Mononuclear cell (primary cell): ENCODE results near the gene TEX26. TPM values are rescaled to one million over a fixed set of nuclear protein-coding genes. Genes with fewer than 3 reads are reported as not detected.

Source experiments
- H3K27me3 ChIP-seq: 2 replicates; pipeline ENCODE4 v1.6.0; 2011; ENCODE audit warnings: low read length, control low read depth; ENCODE audit not compliant: insufficient read depth
- H3K4me1 ChIP-seq: 2 replicates; pipeline ENCODE4 v1.5.1; 2011; ENCODE audit warnings: mild to moderate bottlenecking, low read length, control low read depth; ENCODE audit not compliant: insufficient read depth
- H3K4me3 ChIP-seq: 2 replicates; pipeline ENCODE4 v1.5.1; 2011; ENCODE audit warnings: mild to moderate bottlenecking, low read length, moderate library complexity
- H3K9me3 ChIP-seq: 2 replicates; pipeline ENCODE4 v1.5.1; 2011; ENCODE audit warnings: low read depth, mild to moderate bottlenecking, control low read depth, low read length
- total RNA-seq: library from RNA; depleted of rRNA; stranded (reverse); fragments of >200 nt; gene quantifications from one replicate; pipeline ENCODE4 v1.2.3, GENCODE V29; 2012

TEX26 gene
- total RNA-seq, 1 donor = not detected

GRCh38 chr13:31008400-31009115 is 76.1 kb downstream of the TEX26 start:
- H3K27me3 ChIP-seq = peaks cover 8% of the 10 kb centered on the region
- H3K4me3 ChIP-seq = no peak overlapping the region
- no peaks in the 10 kb centered on the region for H3K4me1 ChIP-seq
- no peaks in the 10 kb centered on the region for H3K9me3 ChIP-seq

- H3K9me3 ChIP-seq = no peaks in the 10 kb centered on the region
- H3K4me1 ChIP-seq = no peaks in the 10 kb centered on the region
- no peak overlapping the region for H3K4me3 ChIP-seq
- H3K27me3 ChIP-seq = peaks cover 8% of the 10 kb centered on the region
Measured at GRCh38 chr13:31009166-31009565, 76.7 kb downstream of the TEX26 start.

GRCh38 chr13:31010296-31010695 is 77.8 kb downstream of the TEX26 start:
- Histone ChIP-seq H3K27me3 (peaks cover 8% of the 10 kb centered on the region), H3K4me1 (no peaks in the 10 kb centered on the region), H3K9me3 (no peaks in the 10 kb centered on the region), H3K4me3 (no peak overlapping the region)

- Histone ChIP-seq H3K4me1 (no peaks in the 10 kb centered on the region), H3K4me3 (no peak overlapping the region), H3K27me3 (peaks cover 8% of the 10 kb centered on the region), H3K9me3 (no peaks in the 10 kb centered on the region)
Measured at GRCh38 chr13:31011193-31011860, 78.9 kb downstream of the TEX26 start.

- Histone ChIP-seq H3K27me3 (peaks cover 8% of the 10 kb centered on the region), H3K4me1 (no peaks in the 10 kb centered on the region), H3K9me3 (no peaks in the 10 kb centered on the region), H3K4me3 (no peak overlapping the region)
Measured at GRCh38 chr13:31011901-31012654, 79.6 kb downstream of the TEX26 start.

- Histone ChIP-seq H3K4me1 (no peaks in the 10 kb centered on the region), H3K27me3 (peaks cover 8% of the 10 kb centered on the region), H3K4me3 (no peak overlapping the region), H3K9me3 (no peaks in the 10 kb centered on the region)
Measured at GRCh38 chr13:31012655-31013024, 80.2 kb downstream of the TEX26 start.

GRCh38 chr13:31014456-31014855 is 82.0 kb downstream of the TEX26 start:
- Histone ChIP-seq H3K4me1 (no peaks in the 10 kb centered on the region), H3K4me3 (no peak overlapping the region), H3K27me3 (peaks cover 7% of the 10 kb centered on the region), H3K9me3 (no peaks in the 10 kb centered on the region)

- Histone ChIP-seq H3K4me1 (no peaks in the 10 kb centered on the region), H3K27me3 (peaks cover 2% of the 10 kb centered on the region), H3K4me3 (no peak overlapping the region)
Measured at GRCh38 chr13:31015199-31015598, 82.7 kb downstream of the TEX26 start.

GRCh38 chr13:31016342-31017325 is 84.2 kb downstream of the TEX26 start:
- no peaks in the 10 kb centered on the region for H3K27me3 ChIP-seq
- H3K9me3 ChIP-seq = no peaks in the 10 kb centered on the region
- H3K4me1 ChIP-seq = no peaks in the 10 kb centered on the region
- H3K4me3 ChIP-seq = no peak overlapping the region

More at GRCh38 chr13:31015199-31015598, 82.7 kb downstream of the TEX26 start:
- H3K9me3 ChIP-seq = no peaks in the 10 kb centered on the region

- no peak overlapping the region for H3K4me3 ChIP-seq
Measured at GRCh38 chr13:31018511-31018910, 86.1 kb downstream of the TEX26 start.

GRCh38 chr13:31020996-31021395 is 88.5 kb downstream of the TEX26 start:
- Histone ChIP-seq H3K4me1 (no peaks in the 10 kb centered on the region), H3K27me3 (no peaks in the 10 kb centered on the region), H3K4me3 (no peak overlapping the region), H3K9me3 (no peaks in the 10 kb centered on the region)

More at GRCh38 chr13:31018511-31018910, 86.1 kb downstream of the TEX26 start:
- H3K27me3 ChIP-seq = no peaks in the 10 kb centered on the region
- no peaks in the 10 kb centered on the region for H3K9me3 ChIP-seq
- H3K4me1 ChIP-seq = no peaks in the 10 kb centered on the region

GRCh38 chr13:31022288-31022895 is 89.9 kb downstream of the TEX26 start:
- H3K4me3 ChIP-seq = no peak overlapping the region
- no peaks in the 10 kb centered on the region for H3K9me3 ChIP-seq
- H3K4me1 ChIP-seq = no peaks in the 10 kb centered on the region
- no peaks in the 10 kb centered on the region for H3K27me3 ChIP-seq

- Histone ChIP-seq H3K4me3 (no peak overlapping the region), H3K4me1 (no peaks in the 10 kb centered on the region), H3K9me3 (no peaks in the 10 kb centered on the region), H3K27me3 (no peaks in the 10 kb centered on the region)
Measured at GRCh38 chr13:31022928-31023530, 90.6 kb downstream of the TEX26 start.
